Osteocyte (in vitro differentiated cells): ENCODE data around the gene NELL2. TPM values are rescaled to one million over a fixed set of nuclear protein-coding genes. Genes with fewer than 3 reads are reported as not detected.

Source experiments
- DNase-seq: peaks from one replicate; pipeline ENCODE4 v3.0.0; 2021; ENCODE audit warnings: mixed read lengths; ENCODE audit not compliant: unreplicated experiment; ENCODE audit errors: extremely low spot score
- H3K27ac Mint-ChIP-seq: one replicate; pipeline ENCODE4 v1.8.0; 2021; ENCODE audit warnings: mild to moderate bottlenecking, mixed read lengths; ENCODE audit not compliant: unreplicated experiment
- H3K27me3 Mint-ChIP-seq: one replicate; pipeline ENCODE4 v1.8.0; 2021; ENCODE audit warnings: mixed read lengths; ENCODE audit not compliant: unreplicated experiment
- H3K36me3 Mint-ChIP-seq: one replicate; pipeline ENCODE4 v1.8.0; 2021; ENCODE audit warnings: mixed read lengths; ENCODE audit not compliant: unreplicated experiment
- H3K4me1 Mint-ChIP-seq: one replicate; pipeline ENCODE4 v1.8.0; 2021; ENCODE audit warnings: mixed read lengths; ENCODE audit not compliant: unreplicated experiment
- H3K4me3 Mint-ChIP-seq: one replicate; pipeline ENCODE4 v1.8.0; 2021; ENCODE audit warnings: mild to moderate bottlenecking, moderate library complexity, mixed read lengths; ENCODE audit not compliant: unreplicated experiment
- H3K9me3 Mint-ChIP-seq: one replicate; pipeline ENCODE4 v1.8.0; 2021; ENCODE audit warnings: mixed read lengths; ENCODE audit not compliant: unreplicated experiment
- total RNA-seq: library from RNA; stranded (reverse); gene quantifications from 2 replicates; pipeline ENCODE4 v1.2.1, GENCODE V29; 2021
- TF ChIP-seq, protein P1 (sequence below): fragments of 200-600 bp; sonication (generic); IDR thresholded peaks from 2 replicates; pipeline ENCODE4 v1.5.0; 2021; ENCODE audit warnings: antibody characterized with exemption, mild to moderate bottlenecking, moderate library complexity

NELL2 gene
- total RNA-seq, 1 donor from 2014 or later = not detected

DNA sequence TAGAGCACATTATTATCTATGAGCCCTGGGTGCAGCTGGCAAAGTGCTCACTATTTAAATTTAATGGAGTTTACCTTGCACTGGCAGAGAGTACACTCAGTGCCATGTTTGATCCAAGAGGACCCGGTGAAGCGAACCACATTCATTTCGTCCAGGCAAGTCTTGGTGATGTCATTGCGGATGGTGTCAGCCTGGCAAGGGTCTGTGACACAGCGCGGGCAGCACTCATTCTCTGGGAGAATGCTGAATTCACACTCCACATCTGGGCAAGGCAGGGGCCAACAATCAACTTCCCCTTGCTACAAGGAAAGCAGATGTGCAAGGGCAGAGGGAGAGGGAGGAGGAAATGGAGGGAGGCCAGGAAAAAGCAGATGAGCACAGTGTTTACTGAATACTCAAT is 356.2 kb downstream of the NELL2 start:
- no peaks in the 10 kb centered on the region for H3K27me3 Mint-ChIP-seq
- H3K27ac Mint-ChIP-seq = no peak overlapping the region
- no peaks in the 10 kb centered on the region for H3K36me3 Mint-ChIP-seq
- TF ChIP-seq, protein P1, sequence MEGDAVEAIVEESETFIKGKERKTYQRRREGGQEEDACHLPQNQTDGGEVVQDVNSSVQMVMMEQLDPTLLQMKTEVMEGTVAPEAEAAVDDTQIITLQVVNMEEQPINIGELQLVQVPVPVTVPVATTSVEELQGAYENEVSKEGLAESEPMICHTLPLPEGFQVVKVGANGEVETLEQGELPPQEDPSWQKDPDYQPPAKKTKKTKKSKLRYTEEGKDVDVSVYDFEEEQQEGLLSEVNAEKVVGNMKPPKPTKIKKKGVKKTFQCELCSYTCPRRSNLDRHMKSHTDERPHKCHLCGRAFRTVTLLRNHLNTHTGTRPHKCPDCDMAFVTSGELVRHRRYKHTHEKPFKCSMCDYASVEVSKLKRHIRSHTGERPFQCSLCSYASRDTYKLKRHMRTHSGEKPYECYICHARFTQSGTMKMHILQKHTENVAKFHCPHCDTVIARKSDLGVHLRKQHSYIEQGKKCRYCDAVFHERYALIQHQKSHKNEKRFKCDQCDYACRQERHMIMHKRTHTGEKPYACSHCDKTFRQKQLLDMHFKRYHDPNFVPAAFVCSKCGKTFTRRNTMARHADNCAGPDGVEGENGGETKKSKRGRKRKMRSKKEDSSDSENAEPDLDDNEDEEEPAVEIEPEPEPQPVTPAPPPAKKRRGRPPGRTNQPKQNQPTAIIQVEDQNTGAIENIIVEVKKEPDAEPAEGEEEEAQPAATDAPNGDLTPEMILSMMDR = no peak
- no peaks in the 10 kb centered on the region for H3K9me3 Mint-ChIP-seq
- H3K4me1 Mint-ChIP-seq = no peaks in the 10 kb centered on the region
- no peak overlapping the region for H3K4me3 Mint-ChIP-seq
- no peak for DNase-seq

DNA sequence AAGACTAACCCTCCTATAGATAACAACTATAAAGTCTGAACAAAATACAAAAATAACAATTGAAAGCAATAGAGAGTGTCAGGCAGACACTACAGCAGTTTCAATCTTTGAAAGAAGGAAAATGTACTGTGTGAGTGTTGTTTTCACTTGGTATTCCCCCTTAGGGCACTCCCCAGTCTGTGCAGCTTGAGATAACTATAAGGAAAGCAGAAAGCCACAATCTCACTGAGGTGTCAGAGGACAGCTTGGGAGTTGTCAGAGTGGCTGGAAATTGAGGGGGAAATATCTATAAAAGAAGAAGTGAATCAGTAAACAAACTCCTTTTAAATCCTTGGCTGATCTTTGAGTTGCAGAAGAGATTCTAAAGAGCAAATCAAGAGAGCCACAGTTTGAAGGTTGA is 364.8 kb downstream of the NELL2 start:
- DNase-seq = no peak
- Mint-ChIP-seq H3K27ac (no peak overlapping the region), H3K27me3 (no peaks in the 10 kb centered on the region), H3K9me3 (no peaks in the 10 kb centered on the region), H3K4me1 (peaks cover 13% of the 10 kb centered on the region), H3K4me3 (no peak overlapping the region), H3K36me3 (no peaks in the 10 kb centered on the region)
- TF ChIP-seq, protein P1 = no peak

DNA sequence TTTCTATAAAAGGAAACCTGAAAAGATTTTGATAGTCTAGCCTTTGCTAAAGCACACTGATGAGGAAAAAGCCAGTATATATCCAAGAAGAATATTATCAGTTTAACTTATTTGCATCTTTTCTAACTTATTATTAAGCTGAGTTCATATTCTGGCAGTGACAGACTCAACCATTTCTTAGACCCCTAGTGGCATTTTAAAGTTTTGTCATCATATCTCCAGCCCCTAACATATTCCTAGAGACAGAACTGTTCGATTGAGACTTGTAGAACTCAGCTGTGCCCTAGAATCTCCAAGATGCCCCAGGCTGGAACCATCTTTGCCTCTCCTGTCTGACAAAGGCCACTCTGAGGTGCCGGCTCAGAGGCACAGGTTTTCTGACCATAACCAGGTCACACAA is 365.6 kb downstream of the NELL2 start:
- H3K27ac Mint-ChIP-seq = no peak overlapping the region
- no peaks in the 10 kb centered on the region for H3K36me3 Mint-ChIP-seq
- H3K27me3 Mint-ChIP-seq = no peaks in the 10 kb centered on the region
- TF ChIP-seq, protein P1 = no peak
- H3K9me3 Mint-ChIP-seq = no peaks in the 10 kb centered on the region
- H3K4me1 Mint-ChIP-seq = peaks cover 13% of the 10 kb centered on the region
- DNase-seq = no peak
- no peak overlapping the region for H3K4me3 Mint-ChIP-seq

DNA sequence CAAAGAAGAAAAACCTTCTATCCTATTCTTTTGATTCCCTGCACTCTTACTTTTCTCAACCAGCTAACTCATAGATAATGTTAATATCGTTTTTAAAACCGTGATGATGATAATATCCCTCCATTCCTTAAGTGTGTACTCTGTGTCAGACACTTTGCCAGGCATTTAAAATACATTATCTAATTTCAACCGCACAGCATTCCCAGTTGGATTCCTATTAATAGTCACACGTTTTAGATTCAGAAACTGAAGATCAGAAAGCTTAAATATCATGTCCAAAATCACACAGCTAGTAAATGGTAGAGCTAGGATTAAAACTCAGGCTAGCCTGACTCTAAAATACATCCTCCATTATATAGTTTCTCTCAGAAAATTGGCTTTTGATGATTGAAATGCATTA is 366.0 kb downstream of the NELL2 start:
- Mint-ChIP-seq H3K4me3 (no peak overlapping the region), H3K27ac (no peak overlapping the region), H3K36me3 (no peaks in the 10 kb centered on the region), H3K27me3 (no peaks in the 10 kb centered on the region), H3K4me1 (peaks cover 13% of the 10 kb centered on the region), H3K9me3 (no peaks in the 10 kb centered on the region)
- DNase-seq = no peak
- TF ChIP-seq, protein P1 = no peak

DNA sequence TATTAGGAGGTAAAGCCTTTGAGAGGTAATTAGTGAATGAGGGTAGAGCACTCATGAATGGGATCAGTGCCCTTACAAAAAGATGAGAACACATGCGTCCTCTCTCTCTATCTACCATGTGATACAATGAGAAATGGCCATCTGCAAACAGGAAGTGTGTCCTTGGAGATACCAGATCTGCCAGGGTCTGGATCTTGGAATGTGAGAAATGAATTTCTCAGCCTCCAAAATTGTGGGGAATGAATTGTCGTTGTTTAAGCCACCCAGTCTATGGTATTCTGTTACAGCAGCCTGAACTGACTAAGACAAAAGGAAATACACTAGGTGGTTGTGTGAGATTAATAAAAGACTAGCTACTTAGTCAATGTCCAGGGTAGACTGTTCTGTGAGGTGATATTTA is 366.6 kb downstream of the NELL2 start:
- Mint-ChIP-seq H3K4me1 (peaks cover 13% of the 10 kb centered on the region), H3K27ac (no peak overlapping the region), H3K4me3 (no peak overlapping the region), H3K27me3 (no peaks in the 10 kb centered on the region), H3K36me3 (no peaks in the 10 kb centered on the region), H3K9me3 (no peaks in the 10 kb centered on the region)
- TF ChIP-seq, protein P1 = no peak
- no peak for DNase-seq
